ENCODE results near the gene OLFM2. TPM values are rescaled to one million over a fixed set of nuclear protein-coding genes. Genes with fewer than 3 reads are reported as not detected.

The OLFM2 gene
- total RNA-seq, 4 donors from 2014 or later = 0.25 to 0.78 TPM; not detected in 2

GRCh38 chr19:9891609-9892373 lies 44.5 kb downstream of the OLFM2 start:
- no peak for TF ChIP-seq CTCF (IDR thresholded peaks at IDR 0.05 in 4 of 5, conservative IDR thresholded peaks at IDR 0.05 in 1 of 5)
- no peak for TF ChIP-seq POLR2A (IDR thresholded peaks at IDR 0.05)
- intact Hi-C loops (cut with DNase I; ENCODE audit: low total_unique reads) = no loop called here

DNA sequence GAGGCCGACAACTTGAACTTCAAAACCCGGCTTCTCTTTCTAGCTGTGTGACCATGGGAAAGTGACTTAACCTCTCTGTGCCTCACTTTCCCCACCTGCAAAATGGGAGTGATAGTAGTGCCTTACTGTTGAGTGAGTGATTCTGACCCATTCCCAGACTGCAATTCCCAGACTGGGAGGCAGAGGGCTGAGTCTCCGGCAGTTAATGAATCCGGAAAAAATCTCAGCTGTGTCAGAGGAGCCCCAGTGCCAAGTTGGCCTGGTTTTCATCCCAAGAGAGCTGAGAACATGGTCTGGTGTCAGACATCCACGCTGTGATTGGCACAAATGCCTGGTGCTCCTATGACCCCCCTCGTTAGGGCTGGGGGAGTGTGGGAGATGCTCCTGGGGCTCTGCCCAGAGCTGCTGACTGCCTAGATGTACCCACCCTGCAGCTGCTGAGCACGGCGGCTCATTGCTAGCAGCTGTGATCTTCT lies 51.2 kb downstream of the OLFM2 start:
- ATAC-seq (peak in 1 of 2 donors; percentile 45), DNase-seq (peak in 1 of 2 donors; percentile 30)
- no peaks in the 10 kb centered on the region for H3K36me3 ChIP-seq
- H3K4me1 ChIP-seq = no peaks in the 10 kb centered on the region
- H3K9me3 ChIP-seq = no peaks in the 10 kb centered on the region
- intact Hi-C loops (cut with DNase I; ENCODE audit: low total_unique reads) = no loop called here
- no peak overlapping the region for H3K27ac ChIP-seq
- H3K27me3 ChIP-seq = no peaks in the 10 kb centered on the region
- TF ChIP-seq CTCF (IDR thresholded peaks at IDR 0.05 in 4 of 5, conservative IDR thresholded peaks at IDR 0.05 in 1 of 5) (peak in 2 of 5 experiments; percentile 14 to 22), POLR2A (IDR thresholded peaks at IDR 0.05) (no peak)
- no peak overlapping the region for H3K4me3 ChIP-seq
- in situ Hi-C loops (cut with MboI; ENCODE audit: low sequenced_read_pairs in 4 of 4) = no loop called here

More at GRCh38 chr19:9891609-9892373, 44.5 kb downstream of the OLFM2 start:
- Histone ChIP-seq H3K9me3 (no peaks in the 10 kb centered on the region), H3K4me3 (no peak overlapping the region), H3K36me3 (no peaks in the 10 kb centered on the region), H3K27ac (no peak overlapping the region), H3K4me1 (no peaks in the 10 kb centered on the region), H3K27me3 (no peaks in the 10 kb centered on the region)
- DNase-seq (no peak), ATAC-seq (no peak)
- in situ Hi-C loops (cut with MboI; ENCODE audit: low sequenced_read_pairs in 4 of 4) = no loop called here

GRCh38 chr19:9883764-9884163 lies 52.6 kb downstream of the OLFM2 start:
- TF ChIP-seq CTCF (IDR thresholded peaks at IDR 0.05 in 4 of 5, conservative IDR thresholded peaks at IDR 0.05 in 1 of 5) = no peak
- no peak for TF ChIP-seq POLR2A (IDR thresholded peaks at IDR 0.05)
- no peak for DNase-seq
- in situ Hi-C loops (cut with MboI; ENCODE audit: low sequenced_read_pairs in 4 of 4) = no loop called here
- H3K27me3 ChIP-seq = no peaks in the 10 kb centered on the region
- no peak overlapping the region for H3K27ac ChIP-seq
- no peaks in the 10 kb centered on the region for H3K36me3 ChIP-seq
- no peaks in the 10 kb centered on the region for H3K4me1 ChIP-seq
- H3K4me3 ChIP-seq = no peak overlapping the region
- intact Hi-C loops (cut with DNase I; ENCODE audit: low total_unique reads) = no loop called here
- ATAC-seq = no peak
- no peaks in the 10 kb centered on the region for H3K9me3 ChIP-seq

- Histone ChIP-seq H3K4me3 (no peak overlapping the region), H3K4me1 (no peaks in the 10 kb centered on the region), H3K36me3 (no peaks in the 10 kb centered on the region), H3K27ac (no peak overlapping the region), H3K27me3 (no peaks in the 10 kb centered on the region), H3K9me3 (no peaks in the 10 kb centered on the region)
- intact Hi-C loops (cut with DNase I; ENCODE audit: low total_unique reads) = no loop called here
- no peak for ATAC-seq
- in situ Hi-C loops (cut with MboI; ENCODE audit: low sequenced_read_pairs in 4 of 4) = no loop called here
- DNase-seq = no peak
- TF ChIP-seq CTCF (IDR thresholded peaks at IDR 0.05 in 4 of 5, conservative IDR thresholded peaks at IDR 0.05 in 1 of 5) (no peak), POLR2A (IDR thresholded peaks at IDR 0.05) (no peak)
Measured at GRCh38 chr19:9883231-9883758, 53.0 kb downstream of the OLFM2 start.
